Activated naive CD8-positive, alpha-beta T cell treated with anti-CD3 and anti-CD28 coated beads, Interleukin-2, amount 50 U/mL, for 16 hours (primary cell): ENCODE measurements around the gene FAM13A.

Experiments used
- DNase-seq: peaks from one replicate; pipeline ENCODE4 v3.0.0-alpha.2; 2020; ENCODE audit warnings: low read depth, low spot score

Gene FAM13A

DNA sequence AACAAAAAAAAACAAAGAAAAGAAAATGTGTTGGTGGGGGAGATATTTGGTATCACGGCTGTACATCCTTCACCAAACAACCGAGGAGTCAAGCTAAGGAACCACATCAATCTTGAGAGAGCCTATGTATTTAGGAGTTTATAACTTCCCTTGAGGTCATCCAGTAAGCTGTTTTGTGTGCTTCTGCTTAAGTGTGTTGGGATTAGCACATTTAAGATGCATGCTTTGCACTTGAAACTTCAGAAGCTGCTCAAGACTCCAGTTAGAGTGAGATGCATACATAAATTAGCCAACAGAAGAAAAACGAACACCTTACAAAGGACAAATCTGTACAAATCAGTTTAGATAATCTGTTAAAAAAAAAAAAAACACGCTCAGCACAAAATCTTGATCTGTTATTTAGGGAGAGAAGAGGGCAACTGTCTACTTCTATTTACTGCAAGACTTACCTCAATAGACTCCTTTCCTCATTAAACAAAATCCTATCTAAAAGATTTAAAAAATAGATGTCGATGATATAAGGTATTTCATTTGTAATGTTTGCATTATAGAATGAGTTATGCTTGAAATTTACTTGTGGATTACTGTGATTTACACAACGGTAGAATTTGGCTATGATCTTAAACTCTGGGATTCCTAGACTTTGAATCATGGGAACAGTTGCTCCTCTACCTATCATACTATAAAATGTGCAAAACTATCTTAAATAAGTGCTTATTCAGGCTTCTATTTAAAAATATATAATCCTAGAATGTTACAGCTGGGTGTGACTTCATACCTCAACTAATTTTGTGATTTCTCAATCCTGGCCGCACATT, 305.5 kb downstream of the FAM13A start:
- no peak for DNase-seq

DNA sequence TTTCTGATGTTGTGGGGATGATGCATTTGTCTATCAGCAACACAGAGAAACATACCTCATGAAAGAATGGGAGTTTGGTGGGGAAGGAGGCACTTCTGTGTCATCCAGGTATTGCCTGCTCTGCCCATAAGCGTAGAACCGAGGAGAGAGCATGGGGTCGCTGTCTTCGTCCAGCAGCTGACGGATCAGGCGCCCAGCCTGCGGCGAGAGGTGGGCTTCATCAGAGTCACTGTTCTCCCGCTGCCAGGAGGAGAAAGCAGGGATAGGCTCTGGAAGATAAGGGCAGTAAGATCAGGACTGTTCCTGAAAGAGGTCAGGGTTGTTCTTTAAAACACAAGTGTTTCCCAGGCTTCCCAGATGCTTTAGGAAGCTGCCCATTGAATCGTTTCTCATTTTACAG, 306.6 kb downstream of the FAM13A start:
- DNase-seq = no peak

DNA sequence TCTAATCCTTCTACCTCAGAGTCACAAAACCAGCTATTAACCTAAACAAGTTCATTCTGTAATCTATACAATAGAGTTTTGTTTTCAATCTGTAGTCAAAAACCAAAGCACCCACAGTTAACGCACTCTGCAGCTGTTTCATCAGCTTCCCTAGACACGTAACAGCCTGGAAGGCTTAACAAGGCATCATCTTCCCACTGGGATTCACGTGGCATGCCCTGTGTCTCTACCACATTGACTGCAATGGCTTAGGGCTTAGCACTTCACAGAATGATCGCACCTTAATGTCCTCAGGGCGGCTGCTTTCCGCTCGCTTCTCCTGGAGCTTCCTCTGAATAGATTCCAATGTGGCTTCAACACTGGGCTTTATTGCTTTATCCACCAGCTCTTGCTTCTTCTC, 309.6 kb downstream of the FAM13A start:
- no peak for DNase-seq

DNA sequence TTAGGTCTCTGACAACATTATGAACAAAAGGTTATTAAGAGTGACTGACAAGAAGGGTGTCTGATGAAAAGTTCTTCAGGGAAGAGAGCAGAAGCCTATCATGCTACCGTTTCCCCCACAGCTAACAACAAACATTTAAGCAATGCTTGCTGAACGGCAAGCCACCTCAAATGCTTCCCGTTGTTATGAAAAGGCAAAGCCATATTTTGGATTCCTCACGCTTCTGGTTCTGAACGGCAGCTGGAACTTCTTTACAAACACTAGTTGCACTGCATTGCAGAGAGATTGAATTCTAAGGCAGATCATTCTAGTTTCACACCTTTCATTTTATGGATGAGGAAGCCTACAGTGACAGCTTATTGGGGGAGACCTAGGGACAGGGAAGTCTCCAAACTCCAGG, 310.8 kb downstream of the FAM13A start:
- DNase-seq = no peak

DNA sequence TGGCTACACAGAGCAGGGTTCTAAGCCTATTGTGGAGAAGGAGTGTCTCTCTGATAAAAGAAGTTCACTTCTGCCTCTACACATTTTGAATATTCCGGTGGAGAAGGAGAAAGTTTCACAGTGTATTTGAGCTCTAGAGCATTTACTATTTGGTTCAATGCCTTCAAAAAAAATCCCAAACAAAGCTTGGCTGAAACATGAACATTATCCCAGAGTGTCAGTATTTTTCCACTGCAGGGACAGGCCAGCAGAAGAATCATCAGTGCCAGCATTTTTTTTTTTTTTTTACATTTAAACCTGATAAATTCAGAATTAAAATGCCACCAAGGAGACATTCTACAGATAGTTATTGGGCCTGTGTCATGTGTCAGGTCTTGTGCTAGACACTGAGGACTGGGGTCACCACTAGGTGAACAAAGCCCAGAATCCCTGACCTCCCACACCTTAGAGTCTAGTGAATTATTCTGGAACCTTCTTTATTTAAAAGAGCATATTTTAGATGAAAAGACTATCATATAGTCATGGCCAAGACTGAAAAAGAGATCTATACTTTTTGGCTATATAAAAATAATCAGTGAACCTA, 311.3 kb downstream of the FAM13A start:
- no peak for DNase-seq

DNA sequence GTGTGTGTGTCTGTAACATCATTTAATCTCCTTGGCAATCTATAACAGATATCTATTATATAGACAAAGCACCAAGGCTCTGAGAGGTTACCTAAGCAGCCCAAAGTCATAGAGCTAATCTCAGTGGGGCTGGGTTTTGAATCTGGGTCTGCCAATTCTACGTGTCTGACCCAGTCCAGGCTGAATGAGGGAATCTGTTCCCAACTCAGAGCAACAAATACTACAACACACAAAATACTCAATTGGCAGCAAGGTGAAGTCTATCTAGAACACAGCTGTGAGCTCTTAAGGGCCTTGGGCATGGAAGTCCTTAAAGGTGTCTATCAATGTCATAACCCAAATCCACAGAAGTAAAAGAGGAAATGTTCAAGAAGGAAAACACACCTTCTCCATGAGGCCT, 311.8 kb downstream of the FAM13A start:
- no peak for DNase-seq

DNA sequence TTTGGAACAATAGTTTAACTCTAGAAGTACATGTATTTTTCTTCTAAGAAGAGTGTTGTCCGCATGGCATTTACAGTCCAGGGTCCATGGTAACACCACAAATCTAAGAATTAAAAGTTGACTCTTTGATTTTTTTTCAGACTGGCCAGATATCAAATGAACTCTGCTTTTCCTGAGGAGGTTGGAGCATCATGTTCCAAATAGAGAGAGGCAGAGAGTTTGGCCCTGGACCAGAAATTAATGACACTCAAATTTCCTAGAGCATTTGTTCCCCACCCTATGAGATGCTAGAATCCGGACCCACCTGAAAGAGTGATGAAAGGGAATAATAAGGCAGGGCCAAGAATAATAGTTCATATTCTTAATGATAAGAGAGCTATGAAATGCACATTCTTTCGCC, 312.4 kb downstream of the FAM13A start:
- DNase-seq = no peak

DNA sequence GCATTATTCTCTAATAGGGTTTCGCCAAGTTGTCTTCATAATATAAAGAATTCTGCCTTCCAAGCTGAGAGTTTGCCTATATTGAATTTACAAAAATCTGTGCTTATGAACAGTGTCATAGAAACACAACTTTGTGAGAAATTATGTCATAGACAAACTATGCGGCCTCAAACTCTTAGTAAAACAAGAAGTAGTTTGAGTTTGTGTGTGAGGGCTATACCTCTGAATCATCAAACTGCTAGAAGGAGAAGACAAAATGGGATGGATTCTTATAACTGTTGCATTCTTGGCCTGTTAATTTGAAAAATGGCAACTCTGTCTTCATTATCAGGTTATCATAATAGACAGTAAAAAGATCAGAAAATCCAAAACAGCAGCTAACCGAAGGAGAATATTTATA, 313.3 kb downstream of the FAM13A start:
- no peak for DNase-seq

DNA sequence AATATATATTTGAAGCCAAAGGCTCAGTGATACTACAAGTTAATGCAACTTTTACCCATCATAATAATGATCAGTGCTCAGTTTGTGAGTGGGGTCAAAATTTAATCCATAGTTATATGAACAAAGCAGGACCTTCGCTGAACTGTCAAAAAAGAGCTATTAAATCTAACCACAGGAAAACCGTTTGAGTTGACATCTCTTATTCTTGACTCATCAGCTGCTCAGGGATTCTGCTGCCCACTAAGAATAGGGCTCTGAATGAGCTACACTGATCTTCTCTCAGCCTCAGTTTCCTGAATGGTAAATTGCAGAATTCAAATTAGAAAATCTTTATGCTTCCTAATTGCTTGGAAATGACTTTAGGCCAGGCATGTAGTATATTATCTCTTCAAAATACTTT, 314.4 kb downstream of the FAM13A start:
- no peak for DNase-seq

DNA sequence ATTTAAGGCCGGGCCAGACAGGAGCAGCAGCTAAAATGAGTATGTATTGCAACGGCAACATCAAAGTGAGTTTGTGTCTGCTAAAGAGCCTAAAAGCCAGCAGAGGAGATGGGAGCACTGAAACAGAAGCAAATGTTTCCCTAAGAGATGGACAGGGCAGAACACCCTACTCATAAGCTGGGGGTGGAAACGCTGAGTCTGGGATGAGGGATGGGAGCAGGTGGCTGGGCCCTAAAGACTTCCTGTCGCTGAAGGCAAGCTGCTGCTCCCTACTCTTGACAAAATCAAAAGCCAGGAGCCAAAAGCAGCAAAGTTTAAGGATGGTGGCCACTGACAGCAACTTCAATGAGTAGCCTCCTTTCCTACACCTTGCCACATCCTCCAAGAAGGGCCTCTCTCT, 318.8 kb downstream of the FAM13A start:
- DNase-seq = no peak

DNA sequence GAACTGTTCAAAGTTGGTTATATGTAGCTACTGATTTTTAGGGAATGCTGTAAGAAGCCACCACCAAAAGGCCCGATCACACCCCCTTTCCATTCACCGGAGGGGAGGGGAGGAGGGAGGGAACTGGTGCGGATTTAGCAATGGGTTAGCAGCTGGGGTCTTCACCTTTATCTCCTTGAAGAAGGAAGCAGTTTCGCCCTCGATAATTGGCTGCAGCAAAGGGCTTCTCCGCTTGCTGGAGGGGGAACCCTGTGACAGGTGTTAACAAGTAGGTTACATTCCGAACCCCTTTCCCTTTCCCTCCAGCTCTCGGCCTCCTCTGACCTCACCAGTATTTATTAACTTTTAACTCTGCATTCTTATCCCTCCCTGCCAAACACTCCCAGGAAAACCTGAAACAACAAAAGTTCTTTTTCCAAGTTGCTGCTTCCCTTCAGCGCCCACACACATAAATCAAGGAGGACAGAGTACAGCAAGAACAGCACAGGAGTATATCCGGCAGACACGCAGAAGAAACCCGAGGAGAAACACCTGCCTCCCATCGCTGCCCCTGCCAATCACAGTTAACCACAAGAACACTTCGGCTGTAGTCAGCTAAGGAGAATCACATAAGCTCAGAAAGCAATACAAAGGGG, 319.6 kb downstream of the FAM13A start:
- DNase-seq = no peak

DNA sequence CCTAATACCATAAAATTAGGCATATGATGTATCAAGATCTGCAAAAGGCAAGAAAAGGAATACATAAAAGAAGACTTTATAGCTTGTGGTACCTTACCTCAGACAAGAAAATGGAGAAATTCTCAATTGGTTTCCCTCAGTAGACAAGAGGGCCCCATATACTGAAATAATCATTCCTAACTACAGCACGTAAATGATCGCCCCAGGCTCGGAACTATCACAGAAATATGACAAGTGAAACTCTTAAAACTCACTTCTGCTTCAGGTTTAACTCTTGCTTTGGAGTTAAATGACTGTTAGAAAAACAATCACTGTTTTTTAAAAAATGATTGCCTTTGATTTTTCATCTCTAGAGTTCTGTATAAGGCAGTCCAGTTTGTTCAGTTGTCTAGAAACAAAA, 320.7 kb downstream of the FAM13A start:
- DNase-seq = no peak

DNA sequence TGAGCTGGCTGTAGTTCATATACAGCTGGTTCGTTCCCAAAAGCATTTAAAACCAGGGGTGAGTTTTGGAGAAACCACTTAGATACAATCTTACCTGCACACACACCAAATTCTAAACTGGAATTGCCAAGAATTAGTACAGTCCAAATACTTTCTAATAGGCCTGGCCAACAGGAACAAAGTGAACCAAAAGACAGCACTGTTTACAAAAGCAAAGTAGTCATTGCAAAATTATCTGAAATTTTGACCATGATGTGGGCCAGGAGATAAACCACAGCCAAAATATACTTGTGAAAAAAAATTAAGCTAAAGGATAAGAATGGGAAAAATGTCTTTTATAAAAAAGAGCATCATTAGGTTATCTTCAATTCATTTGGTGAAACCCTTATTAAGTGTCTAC, 321.4 kb downstream of the FAM13A start:
- no peak for DNase-seq

DNA sequence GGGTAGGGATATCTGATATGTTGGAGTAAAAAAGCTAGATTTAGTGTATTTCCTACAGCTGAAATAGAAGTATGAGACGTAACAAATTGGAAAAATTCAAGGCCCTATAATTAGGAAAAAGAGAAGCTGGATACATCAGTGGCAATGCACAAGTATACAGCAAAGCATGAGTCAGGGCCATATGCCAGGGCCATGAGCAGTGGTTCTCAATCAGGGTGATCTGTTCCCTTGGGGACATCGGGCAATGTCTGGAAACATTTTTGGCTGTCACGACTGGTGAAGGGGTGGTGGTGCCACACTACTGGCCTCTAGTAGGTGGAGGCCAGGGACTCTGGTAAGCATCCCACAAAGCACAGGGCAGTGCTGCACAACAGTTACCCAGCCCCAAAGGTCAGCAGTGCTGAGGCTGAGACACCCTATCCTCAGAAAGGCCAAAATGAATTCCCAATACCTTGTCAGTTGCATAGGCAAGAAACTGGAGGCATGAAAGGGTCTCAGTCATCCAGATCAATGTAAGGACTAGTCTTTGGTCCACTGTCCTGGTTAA, 322.5 kb downstream of the FAM13A start:
- no peak for DNase-seq

DNA sequence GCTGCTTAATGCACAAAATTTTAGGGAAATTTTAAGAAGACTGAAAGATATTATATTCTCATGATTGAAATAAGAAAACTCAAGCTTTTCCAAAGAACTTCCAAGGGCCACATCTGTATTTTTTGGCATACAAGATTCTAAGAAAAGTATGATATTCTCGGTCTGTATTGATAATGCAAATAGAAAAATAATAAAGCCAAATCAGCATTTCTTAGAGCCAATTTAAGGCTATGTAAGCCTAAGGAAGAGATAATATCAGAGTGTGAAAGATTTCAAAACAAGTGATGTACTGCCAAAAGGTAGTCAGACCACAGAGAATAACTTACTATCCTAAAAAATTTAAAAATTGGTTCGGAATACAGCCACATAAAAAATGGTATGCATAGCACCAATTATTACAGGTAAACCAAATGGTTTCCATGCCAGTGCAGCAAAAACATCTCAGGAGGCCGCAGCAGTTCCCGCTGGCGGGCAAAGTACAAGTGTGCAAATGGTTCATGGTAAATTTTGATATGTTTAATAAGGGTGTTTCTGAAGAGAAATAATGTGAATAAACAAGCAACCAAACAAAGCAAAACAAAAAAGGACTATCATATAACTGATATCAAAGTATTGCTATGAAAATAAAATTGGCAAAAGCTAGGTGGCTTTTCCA, 324.1 kb downstream of the FAM13A start:
- DNase-seq = no peak

DNA sequence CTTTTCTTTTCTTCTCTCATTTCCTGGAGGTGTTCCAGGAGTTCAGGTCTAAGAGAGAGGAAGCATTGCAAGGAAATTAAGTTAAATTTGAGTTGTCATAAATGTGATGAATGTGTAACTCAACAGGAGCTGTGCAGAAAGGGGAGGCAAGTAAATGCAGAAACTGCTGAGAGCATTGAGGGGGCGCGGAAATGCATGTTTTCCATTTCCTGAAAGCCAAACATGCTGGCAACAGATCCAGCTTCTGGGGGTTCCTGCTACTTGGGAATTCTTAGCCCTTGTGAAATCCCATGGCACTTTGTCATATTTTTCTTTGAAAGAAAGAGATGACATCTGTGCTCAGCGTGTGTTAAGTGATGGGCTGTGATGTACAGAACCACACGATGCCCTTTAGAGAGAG, 325.6 kb downstream of the FAM13A start:
- no peak for DNase-seq

DNA sequence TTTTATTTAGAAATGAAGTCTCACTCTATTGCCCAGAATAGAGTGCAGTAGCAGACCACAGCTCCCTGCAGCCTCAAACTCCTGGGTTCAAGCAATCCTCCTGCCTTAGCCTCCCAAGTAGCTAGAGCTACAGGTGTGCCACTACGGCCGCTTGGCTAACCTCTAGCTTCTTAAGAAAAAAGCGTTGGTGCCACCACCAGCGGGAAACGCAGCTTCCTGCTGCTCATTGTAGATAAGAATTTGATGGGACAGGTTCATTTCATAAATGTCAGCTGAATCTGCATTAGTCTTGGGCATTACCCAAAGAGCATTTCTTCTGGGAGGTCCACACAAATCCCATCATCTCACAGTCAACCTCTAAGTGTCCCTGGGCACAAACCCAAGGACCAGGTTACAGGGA, 326.2 kb downstream of the FAM13A start:
- DNase-seq = no peak

DNA sequence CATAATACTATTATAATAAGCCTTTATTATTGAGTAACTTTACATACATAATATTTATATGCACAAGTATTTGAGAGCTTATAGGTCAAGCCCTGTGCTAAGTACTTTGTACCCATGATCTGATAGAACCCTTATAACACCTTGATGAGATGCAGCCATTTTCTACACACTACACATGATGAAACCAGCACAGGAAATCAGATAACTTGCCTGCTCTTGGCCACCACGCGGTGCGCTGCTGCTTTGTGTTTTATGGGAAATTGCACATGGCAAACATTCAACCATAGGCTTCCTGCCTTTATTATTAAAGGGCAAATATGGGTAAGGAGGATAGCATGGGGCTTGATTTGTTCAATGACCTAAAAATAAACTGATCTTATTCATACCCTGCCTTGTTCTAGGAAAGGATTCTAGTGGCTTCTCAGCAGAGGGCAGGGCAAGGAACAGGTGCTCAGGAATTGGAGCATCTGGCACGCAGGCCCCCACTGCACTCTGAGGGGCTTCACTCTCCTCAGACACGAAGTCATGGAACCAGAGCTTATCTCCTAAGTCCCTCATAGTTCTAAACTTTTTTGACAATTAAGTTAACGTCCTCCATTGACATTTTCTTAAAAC, 327.7 kb downstream of the FAM13A start:
- no peak for DNase-seq

DNA sequence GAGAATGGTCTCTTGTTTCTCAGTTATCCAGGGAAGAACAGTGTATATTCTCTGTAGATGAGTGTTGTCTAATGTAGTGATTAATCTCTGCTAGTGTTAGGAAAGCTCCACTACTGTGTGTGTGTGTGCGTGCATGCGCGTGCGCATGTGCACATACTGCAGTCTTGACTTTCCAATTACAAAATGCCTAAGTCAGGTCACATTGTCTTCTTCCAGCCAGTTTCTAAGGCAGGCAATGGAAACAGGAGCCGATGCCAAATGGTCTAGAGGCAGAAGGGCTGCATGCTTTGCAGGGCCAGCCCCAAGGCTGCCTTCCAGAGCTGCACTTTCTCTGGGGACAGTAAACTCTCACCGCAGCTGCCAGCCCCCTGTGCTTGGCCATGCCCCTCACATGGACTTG, 328.8 kb downstream of the FAM13A start:
- no peak for DNase-seq

DNA sequence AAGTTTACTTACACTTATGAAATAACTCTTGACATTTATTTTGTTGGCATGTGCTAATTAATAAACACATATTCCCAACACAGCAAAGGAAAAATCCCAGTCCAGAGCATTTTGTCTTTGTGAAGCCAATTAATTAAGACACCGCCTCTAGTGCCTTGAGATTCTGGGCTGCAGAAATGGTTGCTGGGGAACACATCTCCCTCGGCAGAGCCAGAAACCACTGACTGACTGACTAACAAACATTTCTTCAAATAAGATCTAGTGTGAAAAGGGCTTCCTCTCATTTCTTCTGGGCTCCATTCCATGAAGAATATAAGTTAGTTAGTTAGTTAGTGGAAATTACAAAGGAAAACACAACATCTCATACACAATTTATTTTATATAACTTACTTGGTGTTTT, 331.0 kb downstream of the FAM13A start:
- no peak for DNase-seq

DNA sequence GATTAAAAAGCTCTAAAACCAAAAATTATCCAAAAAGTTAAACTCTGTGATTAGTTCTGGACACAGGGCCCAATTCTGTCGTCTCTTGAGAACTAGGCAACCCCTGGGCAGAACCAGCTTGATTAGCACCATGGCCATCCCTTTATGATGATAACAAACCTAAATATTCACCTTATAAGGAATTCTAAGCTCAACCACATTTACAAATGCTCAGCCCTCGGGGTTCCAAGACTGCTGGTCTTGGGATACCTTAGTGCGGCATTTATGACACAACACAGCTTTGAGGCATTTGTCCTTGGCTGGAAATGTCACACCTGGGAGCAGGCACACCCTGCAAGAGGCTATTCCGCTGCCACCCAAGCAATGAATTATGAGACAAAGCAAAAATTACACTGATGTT, 331.8 kb downstream of the FAM13A start:
- no peak for DNase-seq

DNA sequence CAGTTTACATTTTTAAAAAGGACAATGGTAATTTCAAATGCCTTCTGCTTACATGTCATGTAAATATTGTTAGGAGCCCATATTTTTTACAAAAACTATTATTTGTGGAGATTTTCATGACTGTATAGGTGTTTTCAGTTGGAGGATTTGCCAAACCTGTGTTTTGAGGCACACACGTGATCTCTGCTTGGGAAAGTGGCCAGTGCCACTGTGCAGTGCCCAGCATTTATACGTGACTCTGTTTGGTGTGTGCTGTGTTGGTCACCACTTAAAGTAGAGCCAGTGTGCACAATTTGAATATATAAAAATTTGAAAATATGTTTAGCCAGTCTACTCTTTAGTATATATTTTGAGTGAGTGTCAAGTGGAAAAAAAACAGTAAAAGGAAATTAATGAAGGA, 332.6 kb downstream of the FAM13A start:
- no peak for DNase-seq
